GM21515 (cell line): ENCODE measurements around the gene PGK1.

Source experiments
- ATAC-seq: cut with Tn5 transposase; IDR thresholded peaks from one replicate; pipeline ENCODE4 v1.9.1; 2021; ENCODE audit not compliant: unreplicated experiment

Gene PGK1

DNA sequence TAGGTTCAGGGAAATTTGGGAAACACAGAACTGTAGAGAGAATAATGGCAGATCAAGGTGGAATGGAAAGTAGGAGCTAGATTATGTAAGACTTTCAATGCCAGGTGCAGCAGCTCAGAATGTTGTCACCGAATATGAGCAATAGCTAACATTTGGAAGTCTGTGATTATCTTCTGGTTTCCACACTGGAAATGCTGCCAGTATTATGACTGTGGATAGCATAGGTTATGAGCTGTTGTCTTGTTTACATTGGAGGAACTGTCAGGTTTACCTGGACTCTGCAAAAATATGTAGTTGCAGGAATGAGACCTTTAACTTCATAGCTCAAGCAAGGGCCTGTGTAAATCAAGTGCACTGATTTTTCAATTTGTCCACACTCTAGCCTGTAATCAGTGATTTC is 61.4 kb downstream of the PGK1 start:
- no peak for ATAC-seq

- no peak for ATAC-seq
Observed at GRCh38 chrX:78168065-78168464, 64.0 kb downstream of the PGK1 start.
